CD14-positive monocyte (primary cell): ENCODE results near the gene PTBP2. TPM values are rescaled to one million over a fixed set of nuclear protein-coding genes. Genes with fewer than 3 reads are reported as not detected.

ENCODE experiments used
- DNase-seq, 3 donors: peaks; one replicate each; pipeline ENCODE4 v3.0.0-alpha.2; 2011 to 2022
- H2AFZ ChIP-seq: 2 replicates; pipeline ENCODE4 v1.6.0; 2012; ENCODE audit warnings: mild to moderate bottlenecking, low read depth, low read length, inconsistent platforms; ENCODE audit not compliant: insufficient read depth, poor library complexity, severe bottlenecking
- H3K27ac ChIP-seq, 2 donors: 1 replicate in 1 of 2; 2 replicates in 1 of 2; pipeline ENCODE4 v1.5.1; 2012 to 2013; ENCODE audit warnings: low read length in 2 of 2, control low read depth in 1 of 2, inconsistent platforms in 1 of 2, low read depth in 1 of 2, mild to moderate bottlenecking in 1 of 2
- H3K27me3 ChIP-seq, 2 donors: one replicate each; pipeline versions ENCODE4 v1.6.0 to v1.6.1; 2011 to 2013; ENCODE audit warnings: low read length in 2 of 2; ENCODE audit not compliant: control insufficient read depth in 2 of 2, insufficient read depth in 2 of 2
- H3K36me3 ChIP-seq, 2 donors: replicated peaks in 1 of 2; 1 replicate in 1 of 2; 2 replicates in 1 of 2; pipeline versions ENCODE4 v1.5.1 to v1.6.1; 2012 to 2013; ENCODE audit warnings: low read length in 2 of 2, control low read depth in 1 of 2, inconsistent platforms in 1 of 2, mild to moderate bottlenecking in 1 of 2; ENCODE audit not compliant: insufficient read depth in 2 of 2, control insufficient read depth in 1 of 2
- H3K4me1 ChIP-seq, 2 donors: 1 replicate in 1 of 2; 2 replicates in 1 of 2; pipeline versions ENCODE4 v1.5.1 to v1.6.1; 2012 to 2013; ENCODE audit warnings: low read length in 2 of 2, control low read depth in 1 of 2, inconsistent platforms in 1 of 2, mild to moderate bottlenecking in 1 of 2, moderate library complexity in 1 of 2; ENCODE audit not compliant: insufficient read depth in 2 of 2, control insufficient read depth in 1 of 2
- H3K4me2 ChIP-seq: replicated peaks from 2 replicates; pipeline ENCODE3; 2012; ENCODE audit warnings: low read length, moderate library complexity, mild to moderate bottlenecking; ENCODE audit not compliant: poor library complexity, severe bottlenecking; ENCODE audit errors: extremely low read depth
- H3K4me3 ChIP-seq, 3 experiments: fragments of 200-600 bp in 1 of 3; sonication (generic) in 1 of 3; replicated peaks in 1 of 3; 1 replicate in 2 of 3; 2 replicates in 1 of 3; pipeline ENCODE4 v1.5.1; 2011 to 2013; ENCODE audit warnings: low read length in 3 of 3, mild to moderate bottlenecking in 3 of 3, control low read depth in 2 of 3, low read depth in 2 of 3, inconsistent platforms in 1 of 3, moderate library complexity in 1 of 3
- H3K79me2 ChIP-seq: 2 replicates; pipeline ENCODE4 v1.6.0; 2012; ENCODE audit warnings: mild to moderate bottlenecking, control low read depth, inconsistent platforms, low read length, moderate library complexity; ENCODE audit not compliant: insufficient read depth
- H3K9ac ChIP-seq: 2 replicates; pipeline ENCODE4 v1.6.0; 2017; ENCODE audit warnings: low read length, mild to moderate bottlenecking; ENCODE audit not compliant: insufficient read depth, poor library complexity, severe bottlenecking
- H3K9me3 ChIP-seq, 2 donors: replicated peaks in 1 of 2; 1 replicate in 1 of 2; 2 replicates in 1 of 2; pipeline versions ENCODE4 v1.5.1 to v1.6.1; 2012 to 2013; ENCODE audit warnings: low read length in 2 of 2, control low read depth in 1 of 2; ENCODE audit not compliant: control insufficient read depth in 1 of 2, insufficient read depth in 1 of 2
- H4K20me1 ChIP-seq: 2 replicates; pipeline ENCODE4 v1.6.0; 2012; ENCODE audit warnings: mild to moderate bottlenecking, low read length, control low read depth, moderate library complexity; ENCODE audit not compliant: insufficient read depth
- H3K27ac Mint-ChIP-seq, 7 donors: one replicate each; pipeline ENCODE4 v1.8.0; 2020; ENCODE audit warnings: mild to moderate bottlenecking in 7 of 7, mixed read lengths in 7 of 7, moderate library complexity in 6 of 7, inconsistent platforms in 2 of 7
- H3K27me3 Mint-ChIP-seq, 3 donors: one replicate each; pipeline ENCODE4 v1.8.0; 2021 to 2022; ENCODE audit warnings: low read depth in 3 of 3, mild to moderate bottlenecking in 3 of 3, mixed read lengths in 3 of 3, moderate library complexity in 3 of 3, inconsistent platforms in 1 of 3
- H3K36me3 Mint-ChIP-seq, 2 donors: one replicate each; pipeline ENCODE4 v1.8.0; 2020; ENCODE audit warnings: mixed read lengths in 2 of 2, inconsistent platforms in 1 of 2, mild to moderate bottlenecking in 1 of 2
- H3K4me1 Mint-ChIP-seq: one replicate; pipeline ENCODE4 v1.8.0; 2020; ENCODE audit warnings: mild to moderate bottlenecking, mixed read lengths
- H3K4me3 Mint-ChIP-seq, 2 donors: one replicate each; pipeline ENCODE4 v1.8.0; 2020; ENCODE audit warnings: mild to moderate bottlenecking in 2 of 2, mixed read lengths in 2 of 2, moderate library complexity in 1 of 2
- H3K9me3 Mint-ChIP-seq, 7 donors: one replicate each; pipeline ENCODE4 v1.8.0; 2020 to 2022; ENCODE audit warnings: mixed read lengths in 7 of 7, mild to moderate bottlenecking in 6 of 7, moderate library complexity in 6 of 7, inconsistent platforms in 2 of 7
- WGBS: methylation state at CpG from one replicate; pipeline ENCODE4 v1.1.5; 2013; ENCODE audit warnings: missing lambda C conversion rate; ENCODE audit not compliant: insufficient coverage; 5-methylcytosine and 5-hydroxymethylcytosine counted together
- intact Hi-C, 2 donors: fragments of 100-400 bp; cut with micrococcal nuclease; formaldehyde crosslinking; loops; one replicate each; pipeline versions ENCODE4 v1.15.0 to v1.15.1; 2023
- polyA plus RNA-seq, 3 donors: library from polyadenylated mRNA; depleted of rRNA in 1 of 3; unstranded in 2 of 3; stranded (reverse) in 1 of 3; fragments of 300-500 nt in 2 of 3; fragments of >200 nt in 1 of 3; fragmentation: Illumina TruSeq in 2 of 3; gene quantifications; 1 replicate in 2 of 3; 2 replicates in 1 of 3; pipeline ENCODE4 v1.2.3, GENCODE V29; 2012 to 2021
- TF ChIP-seq, protein P1 (sequence below): fragments of 200-600 bp; IDR thresholded peaks from one replicate; pipeline ENCODE4 v1.8.0; 2022; ENCODE audit warnings: antibody characterized with exemption, mild to moderate bottlenecking

Gene PTBP2
- polyA plus RNA-seq, 3 donors, result 0.52 to 18.2 (median 1.2) TPM

DNA sequence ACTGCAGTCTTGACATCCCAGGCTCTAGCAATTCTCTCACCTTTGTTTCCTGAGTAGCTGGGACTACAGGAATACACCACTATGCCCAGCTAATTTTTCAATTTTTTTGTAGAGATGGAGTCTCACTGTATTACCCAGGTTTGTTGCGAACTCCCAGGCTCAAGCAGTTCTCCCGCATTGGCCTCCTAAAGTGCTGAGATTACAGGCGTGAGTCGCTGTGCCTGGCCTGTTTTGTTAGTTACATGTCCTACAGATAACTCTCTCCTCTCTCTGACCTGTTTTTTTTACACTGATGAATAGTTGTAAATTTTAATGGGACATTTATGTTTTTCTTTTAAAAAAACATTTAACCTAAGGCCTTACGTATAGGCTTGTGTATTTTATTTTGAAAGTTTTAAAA lies 19.8 kb downstream of the PTBP2 start:
- Histone ChIP-seq H3K27me3 (no peaks in the 10 kb centered on the region), H3K4me1 (peaks cover 0 to 5% of the 10 kb centered on the region in 2 donors), H4K20me1 (peaks cover 38% of the 10 kb centered on the region), H3K9me3 (no peaks in the 10 kb centered on the region), H3K36me3 (peaks cover 0 to 13% of the 10 kb centered on the region in 2 donors), H3K4me2 (no peak overlapping the region), H3K9ac (no peak overlapping the region), H2AFZ (no peak overlapping the region), H3K4me3 (no peak overlapping the region), H3K27ac (peak overlapping the region in 1 of 2 donors; percentile 53), H3K79me2 (peaks cover 100% of the 10 kb centered on the region)
- Mint-ChIP-seq H3K4me3 (no peak overlapping the region), H3K27me3 (no peaks in the 10 kb centered on the region), H3K4me1 (peaks cover 22% of the 10 kb centered on the region), H3K36me3 (peaks cover 8 to 34% of the 10 kb centered on the region in 2 donors), H3K27ac (peak overlapping the region in 1 of 7 donors; percentile 21), H3K9me3 (peaks cover 0 to 4% (median 0%) of the 10 kb centered on the region in 7 donors)
- DNase-seq, result no peak
- no CpG with 5 or more reads among the region's 5 CpGs for WGBS
- TF ChIP-seq, protein P1, sequence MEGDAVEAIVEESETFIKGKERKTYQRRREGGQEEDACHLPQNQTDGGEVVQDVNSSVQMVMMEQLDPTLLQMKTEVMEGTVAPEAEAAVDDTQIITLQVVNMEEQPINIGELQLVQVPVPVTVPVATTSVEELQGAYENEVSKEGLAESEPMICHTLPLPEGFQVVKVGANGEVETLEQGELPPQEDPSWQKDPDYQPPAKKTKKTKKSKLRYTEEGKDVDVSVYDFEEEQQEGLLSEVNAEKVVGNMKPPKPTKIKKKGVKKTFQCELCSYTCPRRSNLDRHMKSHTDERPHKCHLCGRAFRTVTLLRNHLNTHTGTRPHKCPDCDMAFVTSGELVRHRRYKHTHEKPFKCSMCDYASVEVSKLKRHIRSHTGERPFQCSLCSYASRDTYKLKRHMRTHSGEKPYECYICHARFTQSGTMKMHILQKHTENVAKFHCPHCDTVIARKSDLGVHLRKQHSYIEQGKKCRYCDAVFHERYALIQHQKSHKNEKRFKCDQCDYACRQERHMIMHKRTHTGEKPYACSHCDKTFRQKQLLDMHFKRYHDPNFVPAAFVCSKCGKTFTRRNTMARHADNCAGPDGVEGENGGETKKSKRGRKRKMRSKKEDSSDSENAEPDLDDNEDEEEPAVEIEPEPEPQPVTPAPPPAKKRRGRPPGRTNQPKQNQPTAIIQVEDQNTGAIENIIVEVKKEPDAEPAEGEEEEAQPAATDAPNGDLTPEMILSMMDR, result no peak
- intact Hi-C loops, result no loop called here

DNA sequence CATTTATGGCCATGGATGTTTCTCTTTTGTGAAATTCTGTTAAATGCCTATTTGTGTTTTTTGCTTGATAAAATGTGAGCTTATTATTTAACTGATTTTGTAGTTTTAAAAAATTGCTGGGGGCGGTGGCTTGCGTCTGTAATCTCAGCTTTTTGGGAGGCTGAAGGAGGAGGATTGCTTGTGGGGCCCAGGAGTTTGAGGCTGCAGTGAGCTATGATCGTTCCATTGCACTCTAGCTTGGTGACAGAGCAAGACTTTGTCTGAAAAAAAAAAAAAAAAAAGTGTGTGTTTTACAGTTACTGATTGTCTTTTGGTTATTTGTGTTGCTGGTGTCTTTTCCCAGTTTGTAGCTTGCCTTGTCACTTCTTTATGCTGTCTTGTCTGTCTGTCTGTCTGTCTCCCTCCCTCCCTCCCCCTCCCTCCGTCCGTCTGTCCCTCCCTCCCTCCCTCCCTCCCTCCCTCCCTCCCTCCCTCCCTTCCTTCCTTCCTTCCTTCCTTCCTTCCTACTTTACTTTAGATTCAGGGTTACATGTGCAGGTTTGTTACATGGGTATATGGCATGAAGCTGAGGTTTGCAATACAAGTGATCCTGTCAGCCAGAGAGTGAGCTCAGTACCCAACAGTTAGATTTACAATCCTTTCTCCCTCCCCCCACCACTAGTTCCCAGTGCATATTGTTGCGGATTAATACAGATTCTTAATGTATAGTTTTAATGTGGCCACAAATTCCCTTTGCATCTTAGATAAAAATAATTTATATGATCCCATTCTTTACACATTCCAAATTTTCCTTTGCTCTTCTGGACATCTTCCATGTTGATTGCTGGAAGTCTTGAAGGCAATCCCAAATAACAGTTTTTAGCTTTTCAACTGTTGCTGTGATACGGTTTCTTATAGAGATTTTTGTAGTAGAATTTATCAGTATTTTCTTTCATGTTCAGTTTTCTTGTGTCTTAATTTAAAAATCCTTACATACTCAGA lies 25.1 kb downstream of the PTBP2 start:
- DNase-seq, result no peak
- Mint-ChIP-seq H3K9me3 (peaks cover 0 to 4% (median 0%) of the 10 kb centered on the region in 7 donors), H3K4me3 (no peak overlapping the region), H3K36me3 (peaks cover 18 to 38% of the 10 kb centered on the region in 2 donors), H3K4me1 (peaks cover 18% of the 10 kb centered on the region), H3K27me3 (no peaks in the 10 kb centered on the region), H3K27ac (peak overlapping the region in 4 of 7 donors; percentile 9 to 78 (median 48))
- Histone ChIP-seq H3K27me3 (no peaks in the 10 kb centered on the region), H3K4me3 (no peak overlapping the region), H3K9ac (no peak overlapping the region), H3K27ac (no peak overlapping the region), H3K36me3 (peaks cover under 1 to 24% of the 10 kb centered on the region in 2 donors), H3K4me2 (no peak overlapping the region), H4K20me1 (peaks cover 43% of the 10 kb centered on the region), H3K9me3 (no peaks in the 10 kb centered on the region), H3K79me2 (peaks cover 97% of the 10 kb centered on the region), H2AFZ (no peak overlapping the region), H3K4me1 (no peaks in the 10 kb centered on the region)
- WGBS, result 96% methylated on average over 3 of the region's 7 CpGs
- TF ChIP-seq, protein P1, result no peak
- intact Hi-C loops, result no loop called here
